Gastroesophageal sphincter (tissue), 4 donors: ENCODE results near the gene MTCL1. TPM values are rescaled to one million over a fixed set of nuclear protein-coding genes. Genes with fewer than 3 reads are reported as not detected.
A peak's percentile ranks its signal among the peaks of the same experiment; 100 is the strongest.
"Not testable (repeated sequence)": the region's sequence is repeated elsewhere in the genome, so short reads cannot be mapped to it uniquely, and the experiment has no call there.

ENCODE experiments used
- ATAC-seq: fragments of 150-250 bp; one replicate; pipeline ENCODE4 v1.9.1; 2016; ENCODE audit warnings: mild to moderate bottlenecking, moderate library complexity
- H3K27ac ChIP-seq, 4 donors: fragments of 200-600 bp; sonication (generic) in 3 of 4; 1 replicate in 3 of 4; 2 replicates in 1 of 4; pipeline ENCODE4 v1.5.1; 2016 to 2019
- H3K27me3 ChIP-seq: fragments of 200-600 bp; sonication (generic); one replicate; pipeline ENCODE4 v1.5.1; 2019
- H3K36me3 ChIP-seq, 2 donors: fragments of 200-600 bp; sonication (generic); one replicate each; pipeline ENCODE4 v1.5.1; 2019; ENCODE audit warnings: control low read depth in 1 of 2
- H3K4me1 ChIP-seq, 3 donors: fragments of 200-600 bp; sonication (generic); 1 replicate in 2 of 3; 2 replicates in 1 of 3; pipeline ENCODE4 v1.5.1; 2016 to 2019; ENCODE audit warnings: control low read depth in 2 of 3
- H3K4me3 ChIP-seq, 2 donors: fragments of 200-600 bp; sonication (generic); one replicate each; pipeline ENCODE4 v1.5.1; 2019; ENCODE audit warnings: mild to moderate bottlenecking in 1 of 2, moderate library complexity in 1 of 2
- H3K9me3 ChIP-seq, 3 donors: fragments of 200-600 bp; sonication (generic); one replicate each; pipeline ENCODE4 v1.5.1; 2017 to 2019; ENCODE audit warnings: control low read depth in 2 of 3
- EP300 ChIP-seq: sonication (generic); formaldehyde crosslinking; IDR thresholded peaks from one replicate; pipeline ENCODE4 v1.6.1; 2017; ENCODE audit warnings: antibody characterized with exemption, mild to moderate bottlenecking
- POLR2A ChIP-seq, 2 donors: fragments of 450-650 bp; IDR thresholded peaks; one replicate each; pipeline ENCODE4 v1.6.1; 2017; ENCODE audit warnings: antibody characterized with exemption in 2 of 2, mild to moderate bottlenecking in 2 of 2, moderate library complexity in 1 of 2
- POLR2AphosphoS5 ChIP-seq: sonication (generic); formaldehyde crosslinking; IDR thresholded peaks from one replicate; pipeline ENCODE4 v1.6.1; 2017; ENCODE audit warnings: antibody characterized with exemption
- WGBS, 2 donors: methylation state at CpG; one replicate each; pipeline ENCODE4 v1.1.5; 2018; ENCODE audit warnings: low coverage in 1 of 2; 5-methylcytosine and 5-hydroxymethylcytosine counted together
- total RNA-seq, 4 donors: library from RNA; depleted of rRNA; stranded (reverse); fragments of >200 nt; gene quantifications; one replicate each; pipeline ENCODE4 v1.1.0, GENCODE V29; 2016
- TF ChIP-seq, protein P1 (sequence below), 4 experiments: fragments of 200-600 bp in 2 of 4; fragments of 450-650 bp in 2 of 4; sonication (generic) in 1 of 4; IDR thresholded peaks; one replicate each; pipeline ENCODE4 v1.5.1; 2017 to 2019; ENCODE audit warnings: antibody characterized with exemption in 4 of 4, mild to moderate bottlenecking in 2 of 4, moderate library complexity in 2 of 4

MTCL1 gene
- total RNA-seq, 4 donors from 2014 or later: 35.0 to 68.0 (median 51.4) TPM

DNA sequence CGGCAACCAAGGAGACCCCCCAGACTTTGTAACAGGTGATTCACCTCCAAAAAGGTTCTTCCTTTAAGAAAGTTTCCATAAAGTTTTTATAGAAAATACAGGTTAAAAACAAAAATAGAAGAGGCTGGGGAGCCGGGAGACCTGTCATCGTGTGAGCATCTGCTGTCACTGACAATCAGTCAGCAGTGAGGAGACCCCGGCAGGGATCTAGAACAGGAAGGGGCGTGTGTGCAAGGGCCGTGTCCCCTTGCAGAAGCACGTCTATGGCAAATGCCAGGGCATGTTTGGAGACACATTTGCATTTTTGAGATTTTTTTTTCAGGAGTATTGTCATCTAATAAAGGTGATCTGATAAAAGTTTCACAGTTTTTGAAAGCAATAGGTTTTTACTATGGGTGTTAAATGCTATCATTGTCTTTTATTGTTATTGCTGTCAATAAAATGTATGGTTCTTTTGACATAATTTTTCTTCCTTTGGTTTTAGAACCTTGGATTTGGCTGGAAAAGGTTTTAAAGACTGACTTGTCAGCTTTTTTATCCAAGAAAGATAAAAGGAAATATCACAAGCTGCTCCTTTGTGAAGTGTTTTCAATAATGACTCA, 52.1 kb downstream of the MTCL1 start:
- Histone ChIP-seq H3K9me3 (no peaks in the 10 kb centered on the region), H3K4me3 (no peak overlapping the region), H3K4me1 (peaks cover 0 to 10% (median 0%) of the 10 kb centered on the region in 3 donors), H3K27me3 (no peaks in the 10 kb centered on the region), H3K36me3 (peaks cover 0 to 4% of the 10 kb centered on the region in 2 donors), H3K27ac (no peak overlapping the region)
- TF ChIP-seq EP300 (no peak), POLR2AphosphoS5 (no peak), POLR2A (IDR thresholded peaks at IDR 0.05) (no peak)
- TF ChIP-seq, protein P1, sequence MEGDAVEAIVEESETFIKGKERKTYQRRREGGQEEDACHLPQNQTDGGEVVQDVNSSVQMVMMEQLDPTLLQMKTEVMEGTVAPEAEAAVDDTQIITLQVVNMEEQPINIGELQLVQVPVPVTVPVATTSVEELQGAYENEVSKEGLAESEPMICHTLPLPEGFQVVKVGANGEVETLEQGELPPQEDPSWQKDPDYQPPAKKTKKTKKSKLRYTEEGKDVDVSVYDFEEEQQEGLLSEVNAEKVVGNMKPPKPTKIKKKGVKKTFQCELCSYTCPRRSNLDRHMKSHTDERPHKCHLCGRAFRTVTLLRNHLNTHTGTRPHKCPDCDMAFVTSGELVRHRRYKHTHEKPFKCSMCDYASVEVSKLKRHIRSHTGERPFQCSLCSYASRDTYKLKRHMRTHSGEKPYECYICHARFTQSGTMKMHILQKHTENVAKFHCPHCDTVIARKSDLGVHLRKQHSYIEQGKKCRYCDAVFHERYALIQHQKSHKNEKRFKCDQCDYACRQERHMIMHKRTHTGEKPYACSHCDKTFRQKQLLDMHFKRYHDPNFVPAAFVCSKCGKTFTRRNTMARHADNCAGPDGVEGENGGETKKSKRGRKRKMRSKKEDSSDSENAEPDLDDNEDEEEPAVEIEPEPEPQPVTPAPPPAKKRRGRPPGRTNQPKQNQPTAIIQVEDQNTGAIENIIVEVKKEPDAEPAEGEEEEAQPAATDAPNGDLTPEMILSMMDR (IDR thresholded peaks at IDR 0.05): no peak
- 83 to 86% methylated on average over 6 to 7 of the region's 7 CpGs for WGBS, 2 donors
- no peak for ATAC-seq

DNA sequence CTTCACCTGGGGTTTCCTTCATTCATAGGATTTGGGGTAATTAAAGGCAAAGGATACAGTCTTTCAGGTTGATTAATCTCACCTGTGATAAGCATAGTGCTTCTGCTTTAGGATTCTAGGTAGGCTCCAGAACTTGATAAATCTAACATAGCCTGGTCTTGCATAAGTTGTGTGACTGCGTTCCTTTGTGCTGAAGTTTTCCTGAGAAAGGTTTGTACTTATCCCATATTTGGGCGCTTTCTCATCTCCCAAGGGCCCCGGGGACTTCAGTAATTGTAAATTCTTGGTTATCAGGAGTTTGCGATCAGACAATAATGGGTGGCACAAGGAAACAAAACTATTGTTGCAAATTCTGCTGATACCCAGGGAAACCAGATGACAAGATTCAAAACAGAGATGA, 53.1 kb downstream of the MTCL1 start:
- 82 to 96% methylated on average over 4 of the region's 4 CpGs for WGBS, 2 donors
- peaks cover 0 to 5% (median 0%) of the 10 kb centered on the region in 3 donors for H3K4me1 ChIP-seq
- TF ChIP-seq, protein P1 (IDR thresholded peaks at IDR 0.05): no peak
- TF ChIP-seq POLR2AphosphoS5 (no peak), EP300 (no peak), POLR2A (IDR thresholded peaks at IDR 0.05) (no peak)
- H3K4me3 ChIP-seq: no peak overlapping the region
- no peak for ATAC-seq
- no peaks in the 10 kb centered on the region for H3K9me3 ChIP-seq
- H3K27me3 ChIP-seq: no peaks in the 10 kb centered on the region
- H3K27ac ChIP-seq: no peak overlapping the region
- H3K36me3 ChIP-seq: peaks cover 0 to 8% of the 10 kb centered on the region in 2 donors

- WGBS, 2 donors: 66 to 88% methylated on average over 2 of the region's 2 CpGs
- H3K4me3 ChIP-seq: no peak overlapping the region
- H3K9me3 ChIP-seq: no peaks in the 10 kb centered on the region
- TF ChIP-seq EP300: no peak
- TF ChIP-seq POLR2AphosphoS5: no peak
- TF ChIP-seq, protein P1 (IDR thresholded peaks at IDR 0.05): no peak
- TF ChIP-seq POLR2A (IDR thresholded peaks at IDR 0.05): no peak
- no peak for ATAC-seq
- no peak overlapping the region for H3K27ac ChIP-seq
- H3K27me3 ChIP-seq: no peaks in the 10 kb centered on the region
- peaks cover 0 to 24% (median 0%) of the 10 kb centered on the region in 3 donors for H3K4me1 ChIP-seq
- peaks cover 0 to 8% of the 10 kb centered on the region in 2 donors for H3K36me3 ChIP-seq
Observed at GRCh38 chr18:8760984-8761383, 55.6 kb downstream of the MTCL1 start.

- H3K4me1 ChIP-seq: peaks cover 0 to 29% (median 5%) of the 10 kb centered on the region in 3 donors
- H3K4me3 ChIP-seq, H3K27me3 ChIP-seq, ATAC-seq, H3K9me3 ChIP-seq, H3K36me3 ChIP-seq, H3K27ac ChIP-seq: not testable (repeated sequence)
- WGBS, 2 donors: 100% methylated on average over 3 of the region's 3 CpGs; no CpG with 5 or more reads in 1 of the 2 donors
Observed at GRCh38 chr18:8761535-8761934, 56.2 kb downstream of the MTCL1 start.

- WGBS, 2 donors: 96 to 100% methylated on average over 1 to 5 of the region's 5 CpGs
- H3K27ac ChIP-seq: peak overlapping the region in 2 of 4 donors; percentile 38 to 48
- no peak overlapping the region for H3K4me3 ChIP-seq
- TF ChIP-seq, protein P1 (IDR thresholded peaks at IDR 0.05): no peak
- no peak for TF ChIP-seq POLR2AphosphoS5
- TF ChIP-seq POLR2A (IDR thresholded peaks at IDR 0.05): no peak
- no peak for TF ChIP-seq EP300
- H3K27me3 ChIP-seq: no peaks in the 10 kb centered on the region
- H3K4me1 ChIP-seq: peaks cover 0 to 39% (median 8%) of the 10 kb centered on the region in 3 donors
- no peak for ATAC-seq
- peaks cover 0 to 8% of the 10 kb centered on the region in 2 donors for H3K36me3 ChIP-seq
- H3K9me3 ChIP-seq: no peaks in the 10 kb centered on the region
Observed at GRCh38 chr18:8762968-8763367, 57.6 kb downstream of the MTCL1 start.
